ENCODE results near the gene IGF2R.
"Not testable (repeated sequence)": the region's sequence is repeated elsewhere in the genome, so short reads cannot be mapped to it uniquely, and the experiment has no call there.

The IGF2R gene

GRCh38 chr6:160076009-160076408 lies 107.1 kb downstream of the IGF2R start:
- DNase-seq (ENCODE audit: low read depth): no peak

GRCh38 chr6:160077024-160077423 lies 108.1 kb downstream of the IGF2R start:
- no peak for DNase-seq (ENCODE audit: low read depth)

GRCh38 chr6:160077526-160077925 lies 108.6 kb downstream of the IGF2R start:
- DNase-seq (ENCODE audit: low read depth): no peak

- DNase-seq (ENCODE audit: low read depth): no peak
Measured at GRCh38 chr6:160078883-160079685, 110.2 kb downstream of the IGF2R start.

GRCh38 chr6:160079686-160080043 lies 110.8 kb downstream of the IGF2R start:
- no peak for DNase-seq (ENCODE audit: low read depth)

- no peak for DNase-seq (ENCODE audit: low read depth)
Measured at GRCh38 chr6:160080097-160080496, 111.2 kb downstream of the IGF2R start.

- DNase-seq (ENCODE audit: low read depth): no peak
Measured at GRCh38 chr6:160081398-160081797, 112.5 kb downstream of the IGF2R start.

- DNase-seq (ENCODE audit: low read depth): no peak
Measured at GRCh38 chr6:160082627-160083026, 113.7 kb downstream of the IGF2R start.

- DNase-seq (ENCODE audit: low read depth): no peak
Measured at GRCh38 chr6:160084198-160084776, 115.4 kb downstream of the IGF2R start.

GRCh38 chr6:160085226-160085625 lies 116.3 kb downstream of the IGF2R start:
- DNase-seq (ENCODE audit: low read depth): no peak

GRCh38 chr6:160085713-160086505 lies 117.0 kb downstream of the IGF2R start:
- no peak for DNase-seq (ENCODE audit: low read depth)

GRCh38 chr6:160086754-160087153 lies 117.9 kb downstream of the IGF2R start:
- no peak for DNase-seq (ENCODE audit: low read depth)

- DNase-seq (ENCODE audit: low read depth): no peak
Measured at GRCh38 chr6:160088069-160088783, 119.3 kb downstream of the IGF2R start.

- no peak for DNase-seq (ENCODE audit: low read depth)
Measured at GRCh38 chr6:160088784-160089533, 120.1 kb downstream of the IGF2R start.

GRCh38 chr6:160089534-160089897 lies 120.6 kb downstream of the IGF2R start:
- DNase-seq (ENCODE audit: low read depth): no peak

GRCh38 chr6:160090442-160091239 lies 121.8 kb downstream of the IGF2R start:
- not testable (repeated sequence) for DNase-seq (ENCODE audit: low read depth)

- not testable (repeated sequence) for DNase-seq (ENCODE audit: low read depth)
Measured at GRCh38 chr6:160092176-160092575, 123.3 kb downstream of the IGF2R start.

- DNase-seq (ENCODE audit: low read depth): no peak
Measured at GRCh38 chr6:160092602-160093001, 123.7 kb downstream of the IGF2R start.

- no peak for DNase-seq (ENCODE audit: low read depth)
Measured at GRCh38 chr6:160093061-160093460, 124.2 kb downstream of the IGF2R start.

GRCh38 chr6:160093946-160094345 lies 125.1 kb downstream of the IGF2R start:
- no peak for DNase-seq (ENCODE audit: low read depth)

All from stimulated activated CD8-positive, alpha-beta memory T cell treated with anti-CD3 and anti-CD28 coated beads, Interleukin-15, amount 100 ng/mL, for 1 hour (primary cell).